Skeletal muscle cell (primary cell): ENCODE data around the gene RASL12.
"Not testable (repeated sequence)": the region's sequence is repeated elsewhere in the genome, so short reads cannot be mapped to it uniquely, and the experiment has no call there.

Experiments
- DNase-seq: peaks from one replicate; pipeline ENCODE4 v3.0.0-alpha.2; 2010; ENCODE audit warnings: low read depth
- H3K4me3 ChIP-seq: 2 replicates; pipeline ENCODE4 v1.5.1; 2011; ENCODE audit warnings: low read depth, mild to moderate bottlenecking, control low read depth, low read length, moderate library complexity

RASL12 gene

DNA sequence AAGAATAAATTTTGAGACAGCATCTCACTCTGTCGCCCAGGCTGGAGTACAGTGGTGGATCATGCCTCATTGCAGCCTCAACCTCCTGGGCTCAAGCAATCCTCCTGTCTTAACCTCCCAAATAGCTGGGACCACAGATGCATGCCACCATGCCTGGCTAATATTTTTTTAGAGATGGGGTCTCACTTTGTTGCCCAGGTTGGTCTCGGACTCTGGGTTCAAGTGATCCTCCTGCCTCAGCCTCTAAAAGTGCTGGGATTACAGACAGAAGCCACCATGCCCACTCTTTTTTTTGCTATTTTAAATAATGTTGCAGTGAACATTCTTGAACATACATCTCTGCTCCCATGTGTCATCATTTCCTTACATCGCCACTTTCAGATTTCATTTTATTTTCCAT lies 29.4 kb downstream of the RASL12 start:
- H3K4me3 ChIP-seq = no peak overlapping the region
- no peak for DNase-seq

DNA sequence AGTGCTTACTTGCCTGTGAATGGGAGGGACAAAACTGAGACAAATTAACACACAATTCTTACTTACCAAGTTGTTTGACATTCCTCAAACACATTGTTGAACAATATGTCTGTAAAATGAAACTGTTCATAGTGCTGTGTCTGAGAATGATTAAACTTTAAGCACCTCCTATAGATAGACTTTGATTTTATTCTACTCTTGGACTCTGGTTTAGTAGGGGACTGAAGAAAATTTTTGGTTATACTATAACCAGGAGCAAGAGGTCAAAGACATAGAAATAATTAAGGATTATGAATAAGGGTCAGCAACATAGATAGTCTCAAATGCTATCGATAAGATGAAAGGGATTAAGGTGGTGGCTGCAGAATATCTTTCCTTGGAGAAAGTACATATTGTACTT lies 30.5 kb downstream of the RASL12 start:
- no peak overlapping the region for H3K4me3 ChIP-seq
- no peak for DNase-seq

- H3K4me3 ChIP-seq = no peak overlapping the region
- DNase-seq = no peak
These were observed 33.1 kb downstream of the RASL12 start for GRCh38 chr15:65034719-65035118.

DNA sequence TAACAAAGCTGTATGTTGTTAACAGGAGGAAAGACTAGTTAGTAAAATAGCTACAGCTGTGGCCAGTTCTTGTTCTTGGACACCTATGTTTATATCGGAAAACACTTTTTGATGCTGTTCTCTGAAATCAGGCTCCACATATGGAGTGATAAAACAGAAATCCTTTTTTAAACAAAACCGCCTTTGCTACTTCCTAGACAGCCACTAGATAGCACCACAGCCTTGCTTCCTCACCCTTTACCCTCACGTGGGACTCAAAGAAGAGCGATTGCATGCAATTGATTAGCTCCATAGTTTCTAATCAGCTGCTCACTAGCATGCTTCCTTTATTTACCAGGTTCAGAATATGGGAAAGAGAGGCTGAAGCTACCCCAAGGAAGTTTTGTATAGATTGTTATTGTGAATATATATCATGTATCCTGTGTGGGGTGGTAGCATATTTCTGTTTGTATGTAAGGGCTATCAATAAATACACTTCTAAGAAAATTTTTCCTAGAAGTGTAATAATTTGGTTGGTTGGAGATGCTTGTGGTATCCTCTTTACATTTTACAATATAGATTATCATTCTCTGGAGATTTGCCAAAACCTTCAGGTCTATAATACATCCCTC lies 34.0 kb downstream of the RASL12 start:
- DNase-seq = no peak
- H3K4me3 ChIP-seq = no peak overlapping the region

DNA sequence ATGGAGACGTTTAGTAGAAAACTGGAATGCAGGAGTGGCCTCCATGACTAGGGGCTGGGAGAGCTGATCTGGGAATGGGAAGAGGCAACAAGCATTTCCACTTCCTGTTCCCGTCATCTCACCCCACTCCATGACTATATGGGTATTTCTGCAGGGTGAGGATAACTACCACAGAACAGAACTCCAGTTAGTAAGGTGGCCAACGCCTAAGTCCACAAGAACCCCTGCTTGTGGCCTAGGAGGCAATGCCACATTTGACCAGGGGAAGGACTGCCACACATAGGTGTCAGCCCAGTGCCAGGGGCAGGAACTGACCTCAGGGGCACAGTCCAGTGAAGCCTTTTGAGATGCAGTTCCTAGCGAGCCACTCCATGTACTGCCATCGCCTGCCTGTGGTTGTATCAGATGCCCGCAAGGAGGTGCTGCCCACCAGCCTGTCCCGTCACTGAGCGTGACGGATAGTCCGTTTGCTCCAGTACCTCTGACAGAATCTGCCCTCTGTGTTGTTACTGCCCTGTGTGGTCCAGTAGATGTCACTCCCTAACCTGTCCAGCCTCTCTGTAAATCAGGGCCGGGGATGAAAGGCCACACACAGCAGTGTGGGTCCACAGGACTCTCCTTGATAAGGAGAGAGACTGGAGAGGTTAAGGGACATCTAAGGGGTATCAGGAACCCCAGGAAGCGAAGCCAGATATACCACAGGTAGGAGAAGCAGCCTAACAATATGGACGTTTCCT lies 34.8 kb downstream of the RASL12 start:
- DNase-seq = no peak
- H3K4me3 ChIP-seq = no peak overlapping the region

GRCh38 chr15:65029736-65030208 lies 38.0 kb downstream of the RASL12 start:
- no peak for DNase-seq
- peak overlapping the region; percentile 89 for H3K4me3 ChIP-seq

DNA sequence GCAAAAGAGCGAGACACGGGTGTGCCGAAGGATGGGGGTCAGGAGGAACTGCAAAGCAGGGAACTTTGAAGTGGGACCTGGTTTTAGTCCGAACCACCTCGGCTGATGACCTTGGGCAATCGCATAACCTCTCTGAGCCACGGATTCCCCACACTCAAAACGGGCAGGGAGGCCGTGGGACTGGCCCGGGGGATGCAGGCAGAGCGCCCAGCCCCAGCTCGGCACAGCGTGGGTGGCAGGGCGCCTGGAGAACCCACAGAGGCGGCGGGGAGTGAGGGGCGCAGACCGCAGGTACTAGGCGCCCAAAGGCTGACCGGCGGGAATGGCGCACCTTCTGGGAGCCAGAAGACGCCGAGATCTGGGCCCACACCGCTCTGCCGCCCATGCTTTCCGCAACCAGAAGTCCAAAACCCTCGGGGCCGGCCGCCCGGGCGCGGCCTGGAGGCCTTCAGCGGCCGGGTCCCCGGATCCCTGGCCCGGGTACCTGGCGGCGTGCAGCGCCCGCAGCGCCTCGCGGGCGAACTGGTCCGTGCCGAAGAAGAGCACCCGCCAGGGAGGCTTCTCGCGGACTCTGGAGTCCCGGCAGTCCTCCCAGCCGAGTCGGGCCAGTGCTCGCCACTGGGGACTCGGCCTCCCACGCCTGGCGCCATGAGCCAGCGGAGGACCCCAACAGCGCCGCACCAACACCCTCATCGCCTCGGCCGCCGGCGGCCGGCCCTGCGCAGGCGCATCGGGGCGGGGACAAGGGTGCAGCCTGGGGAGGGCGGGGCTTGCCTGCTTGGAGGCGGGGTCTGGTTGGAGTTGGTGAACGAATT lies 38.7 kb downstream of the RASL12 start, which contains the start of gene MTFMT:
TSS of gene MTFMT (minus strand) at position 719 of the 815 bp plus-strand sequence. CDS start at position 693, 26 bp downstream.
- DNase-seq = no peak

DNA sequence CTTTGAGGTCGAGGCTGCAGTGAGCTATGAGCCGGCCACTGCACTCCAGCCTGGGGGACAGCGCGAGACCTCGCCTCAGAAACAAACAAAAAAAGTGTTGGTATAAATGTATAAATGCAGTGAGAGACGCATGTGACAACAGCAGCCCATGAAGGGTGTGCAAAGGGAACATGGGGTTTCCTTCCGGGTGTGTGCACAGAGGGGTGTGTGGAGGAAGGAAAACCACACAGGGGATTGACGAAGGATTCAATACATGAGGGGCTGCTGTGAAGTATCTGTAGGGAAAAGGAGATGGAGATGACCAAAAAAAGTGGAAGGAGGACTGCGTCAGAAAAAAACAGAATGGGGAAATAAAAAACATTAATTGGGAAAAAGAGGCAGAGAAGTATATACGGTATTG lies 39.5 kb downstream of the RASL12 start:
- H3K4me3 ChIP-seq = peak overlapping the region; percentile 89
- no peak for DNase-seq

More for the DNA sequence above, 38.7 kb downstream of the RASL12 start, which contains the start of gene MTFMT:
- H3K4me3 ChIP-seq = peak within 1 kb of the TSS; percentile 89

- H3K4me3 ChIP-seq = no peak overlapping the region
- no peak for DNase-seq
These were observed 40.2 kb downstream of the RASL12 start for GRCh38 chr15:65027593-65027992.

- H3K4me3 ChIP-seq = no peak overlapping the region
- no peak for DNase-seq
These were observed 41.0 kb downstream of the RASL12 start for GRCh38 chr15:65026756-65027155.

GRCh38 chr15:65021488-65021887 lies 46.3 kb downstream of the RASL12 start:
- DNase-seq = no peak

DNA sequence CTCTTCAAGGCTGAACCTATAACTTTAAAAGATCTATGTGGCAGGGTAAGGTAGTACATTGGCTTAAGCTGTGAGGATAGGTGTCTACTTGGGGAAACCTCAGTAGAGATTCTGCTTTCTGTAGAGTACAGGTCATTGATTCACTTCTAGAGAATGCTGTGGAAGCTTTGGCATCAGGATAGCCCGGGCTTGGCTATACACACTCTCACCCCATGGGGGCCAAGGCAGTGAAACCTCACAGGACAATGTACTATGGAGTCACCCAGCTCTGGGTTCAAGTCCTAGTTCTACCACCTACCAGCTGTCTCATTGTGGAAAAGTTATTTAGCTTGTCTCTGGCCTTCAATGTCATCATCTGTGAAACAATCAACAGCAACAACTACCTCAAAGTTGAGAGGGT lies 47.4 kb downstream of the RASL12 start:
- DNase-seq = no peak

More at GRCh38 chr15:65021488-65021887, 46.3 kb downstream of the RASL12 start:
- no peak overlapping the region for H3K4me3 ChIP-seq

DNA sequence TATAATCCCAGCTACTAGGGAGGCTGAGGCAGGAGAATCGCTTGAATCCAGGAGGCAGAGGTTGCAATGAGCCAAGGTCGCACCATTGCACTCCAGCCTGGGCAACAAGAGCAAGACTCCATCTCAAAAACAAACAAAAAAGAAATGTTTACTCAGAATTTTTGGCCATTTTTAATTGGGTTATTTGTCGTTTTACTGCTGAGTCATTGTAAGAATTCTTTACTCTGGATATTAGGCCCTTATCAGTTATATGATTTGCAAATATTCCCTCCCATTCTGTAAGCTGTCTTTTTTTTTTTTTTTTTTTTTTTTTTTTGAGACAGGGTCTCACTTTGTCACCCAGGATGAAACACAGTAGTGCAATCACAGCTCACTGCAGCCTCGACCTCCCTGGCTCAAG lies 56.6 kb downstream of the RASL12 start:
- not testable (repeated sequence) for DNase-seq, H3K4me3 ChIP-seq

More for the DNA sequence above, 47.4 kb downstream of the RASL12 start:
- H3K4me3 ChIP-seq = no peak overlapping the region

DNA sequence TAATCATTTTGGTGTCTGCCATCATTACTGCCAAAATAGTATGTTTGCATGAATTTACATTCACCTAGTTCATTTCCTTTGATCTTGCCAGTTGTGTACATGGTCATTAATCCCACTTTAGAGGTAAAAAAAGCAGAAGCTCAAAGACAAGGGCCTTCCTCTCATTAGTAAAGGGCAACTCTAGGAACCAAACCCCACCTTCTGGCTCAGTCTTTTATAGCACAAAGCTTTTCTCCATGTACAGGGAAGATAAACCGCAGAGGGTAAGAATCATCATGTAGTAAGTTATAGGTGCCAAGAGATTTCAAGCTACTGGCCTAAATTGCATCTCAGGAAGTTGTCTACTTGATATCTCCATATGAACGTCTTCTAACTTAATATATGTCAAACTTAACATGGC lies 58.8 kb downstream of the RASL12 start:
- H3K4me3 ChIP-seq = no peak overlapping the region
- no peak for DNase-seq

GRCh38 chr15:65006876-65007275 lies 60.9 kb downstream of the RASL12 start:
- H3K4me3 ChIP-seq = no peak overlapping the region
- DNase-seq = no peak

DNA sequence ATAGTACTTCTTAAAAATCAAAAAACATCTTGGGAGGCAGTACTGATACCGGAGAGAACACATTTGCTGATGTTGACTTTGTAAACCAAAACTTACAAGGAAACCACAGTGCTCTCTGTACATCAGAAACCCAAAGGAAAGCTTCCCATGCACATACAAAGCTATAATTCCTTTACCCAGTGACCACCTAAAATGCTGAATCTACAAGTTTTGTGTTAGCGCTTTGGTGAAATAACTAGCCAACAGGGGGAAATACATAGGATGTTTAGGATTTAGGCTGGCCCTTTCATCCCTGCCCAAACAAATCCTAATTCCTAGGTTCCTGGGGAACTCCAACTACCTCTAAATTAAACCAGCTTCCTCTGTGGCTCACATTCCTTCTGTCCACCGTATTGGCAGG lies 62.8 kb downstream of the RASL12 start:
- no peak for DNase-seq
- no peak overlapping the region for H3K4me3 ChIP-seq
